NCI-H1048 (cell line): ENCODE data around the gene KLHL29.

Source experiments
- DNase-seq: peaks from one replicate; lab custom pipeline; 2025; lab: John Stamatoyannopoulos, UW

The KLHL29 gene

DNA sequence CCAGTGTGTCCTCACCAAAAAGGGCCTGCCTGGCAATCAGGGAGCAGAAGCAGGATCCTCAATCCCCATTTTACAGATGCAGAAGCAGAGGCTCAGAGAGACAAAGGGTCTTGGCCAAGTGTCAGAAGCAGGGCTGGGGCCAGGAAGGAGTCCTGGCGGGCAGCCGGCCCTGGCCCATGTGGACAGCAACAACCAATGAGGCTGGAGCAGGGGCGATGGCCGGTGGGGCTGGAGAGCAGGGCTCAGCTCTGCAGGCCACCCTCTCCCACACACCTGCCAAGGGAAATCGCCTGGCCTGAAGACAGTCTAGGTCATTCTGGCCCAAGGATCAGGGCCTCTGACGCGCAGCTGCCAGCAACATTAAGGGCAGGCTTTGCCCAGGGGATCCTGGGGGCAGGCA is 298.0 kb downstream of the KLHL29 start:
- DNase-seq: no peak

- DNase-seq: no peak
Observed at GRCh38 chr2:23684395-23685176, 299.6 kb downstream of the KLHL29 start.

GRCh38 chr2:23685181-23685580 is 300.2 kb downstream of the KLHL29 start:
- no peak for DNase-seq

- DNase-seq: no peak
Observed at GRCh38 chr2:23685706-23686105, 300.7 kb downstream of the KLHL29 start.

- DNase-seq: no peak
Observed at GRCh38 chr2:23686405-23687029, 301.5 kb downstream of the KLHL29 start.

DNA sequence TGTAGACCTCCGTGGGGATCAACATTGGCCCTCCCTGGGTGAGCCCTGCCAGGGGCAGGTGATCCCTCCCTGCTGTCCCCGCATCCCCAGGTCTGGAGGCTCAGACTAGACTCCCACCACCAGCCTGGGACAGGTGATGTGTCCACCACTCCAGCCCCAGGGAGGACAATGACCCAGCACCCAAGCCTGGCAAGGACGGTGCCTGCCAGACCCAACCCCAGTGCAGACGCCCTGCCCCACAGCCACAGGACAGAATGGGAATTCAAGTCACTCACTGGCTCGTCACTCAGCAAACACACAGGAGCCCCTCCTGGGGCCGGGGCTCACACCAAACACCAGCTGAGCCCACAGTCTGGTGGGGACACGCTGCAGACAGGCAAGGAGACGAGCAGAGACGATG is 302.2 kb downstream of the KLHL29 start:
- DNase-seq: no peak

GRCh38 chr2:23687713-23688112 is 302.7 kb downstream of the KLHL29 start:
- DNase-seq: no peak

DNA sequence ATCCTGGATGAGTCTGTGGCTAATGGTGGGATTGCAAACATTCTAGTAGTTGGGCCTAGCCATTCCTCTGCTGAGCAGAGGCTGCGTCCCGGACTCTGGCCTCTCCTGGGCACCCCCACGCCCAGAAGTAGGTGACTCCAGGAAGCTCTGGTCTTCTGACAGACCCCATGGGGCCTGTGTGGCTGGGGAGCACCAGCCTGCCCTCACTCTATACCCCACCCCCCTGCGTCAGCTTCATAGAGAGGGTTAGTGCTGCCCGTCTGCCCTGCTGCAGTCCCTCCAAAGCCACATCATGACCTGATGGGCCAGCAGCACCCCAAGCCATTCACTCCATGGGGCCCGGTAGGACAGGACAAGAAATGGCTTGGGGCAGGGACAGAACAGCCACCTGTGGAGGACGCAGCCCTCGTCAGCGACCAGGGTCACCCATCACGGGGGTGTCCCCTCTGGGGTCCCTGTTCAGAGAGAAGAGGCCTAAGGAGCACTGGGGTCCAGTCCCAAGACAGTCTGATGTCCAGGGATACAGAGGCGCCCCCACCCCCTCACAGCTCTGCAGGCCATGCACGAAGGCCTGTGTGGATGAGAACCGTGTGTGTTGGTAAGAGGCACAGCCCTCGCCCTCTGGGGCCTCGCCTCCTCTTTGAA is 303.6 kb downstream of the KLHL29 start:
- no peak for DNase-seq

DNA sequence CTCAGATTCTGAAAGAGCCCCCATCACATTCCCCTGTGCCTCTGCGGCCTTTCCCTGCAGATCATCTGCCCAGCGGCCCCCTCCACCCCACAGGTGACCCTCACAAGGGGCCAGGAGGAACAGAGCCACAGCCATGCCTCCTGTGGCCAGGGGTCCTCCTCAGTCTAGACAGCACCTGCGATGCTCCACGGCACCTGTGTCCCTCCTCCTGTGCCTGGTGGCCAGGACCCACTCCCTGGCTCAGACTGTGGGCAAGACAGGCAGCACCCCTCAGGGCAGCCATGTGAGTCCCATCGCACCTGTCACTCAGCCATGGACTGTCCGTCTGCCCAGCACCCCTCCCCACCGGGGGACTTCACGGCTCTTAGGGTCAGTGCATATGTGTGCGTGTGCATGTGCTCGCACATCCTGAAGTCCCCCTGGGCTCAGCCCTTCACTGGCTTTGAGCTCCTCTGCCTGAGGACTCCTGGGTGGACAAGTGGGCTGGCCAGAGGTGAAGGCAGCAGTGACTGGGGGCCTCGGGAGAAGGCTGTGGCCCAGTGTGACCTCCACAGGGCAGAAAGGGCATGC is 304.2 kb downstream of the KLHL29 start:
- DNase-seq: no peak

- DNase-seq: no peak
Observed at GRCh38 chr2:23689891-23690290, 304.9 kb downstream of the KLHL29 start.

GRCh38 chr2:23690421-23691105 is 305.6 kb downstream of the KLHL29 start:
- no peak for DNase-seq

- no peak for DNase-seq
Observed at GRCh38 chr2:23691106-23691470, 306.1 kb downstream of the KLHL29 start.

DNA sequence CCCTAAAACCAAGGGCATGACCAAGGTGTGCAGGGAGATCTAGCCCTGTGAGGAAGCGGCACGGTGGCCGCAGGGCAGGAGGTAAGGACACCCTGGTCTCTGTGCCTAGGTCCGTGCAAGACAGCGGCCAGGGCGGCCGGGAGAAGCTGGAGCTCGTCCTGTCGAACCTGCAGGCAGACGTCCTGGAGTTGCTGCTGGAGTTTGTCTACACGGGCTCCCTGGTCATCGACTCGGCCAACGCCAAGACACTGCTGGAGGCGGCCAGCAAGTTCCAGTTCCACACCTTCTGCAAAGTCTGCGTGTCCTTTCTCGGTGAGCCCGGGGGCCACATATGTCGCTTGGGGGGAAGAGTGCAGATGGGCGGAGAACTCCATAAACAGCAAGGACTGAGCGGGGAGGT is 306.6 kb downstream of the KLHL29 start:
- no peak for DNase-seq

GRCh38 chr2:23692263-23692662 is 307.3 kb downstream of the KLHL29 start:
- DNase-seq: no peak

DNA sequence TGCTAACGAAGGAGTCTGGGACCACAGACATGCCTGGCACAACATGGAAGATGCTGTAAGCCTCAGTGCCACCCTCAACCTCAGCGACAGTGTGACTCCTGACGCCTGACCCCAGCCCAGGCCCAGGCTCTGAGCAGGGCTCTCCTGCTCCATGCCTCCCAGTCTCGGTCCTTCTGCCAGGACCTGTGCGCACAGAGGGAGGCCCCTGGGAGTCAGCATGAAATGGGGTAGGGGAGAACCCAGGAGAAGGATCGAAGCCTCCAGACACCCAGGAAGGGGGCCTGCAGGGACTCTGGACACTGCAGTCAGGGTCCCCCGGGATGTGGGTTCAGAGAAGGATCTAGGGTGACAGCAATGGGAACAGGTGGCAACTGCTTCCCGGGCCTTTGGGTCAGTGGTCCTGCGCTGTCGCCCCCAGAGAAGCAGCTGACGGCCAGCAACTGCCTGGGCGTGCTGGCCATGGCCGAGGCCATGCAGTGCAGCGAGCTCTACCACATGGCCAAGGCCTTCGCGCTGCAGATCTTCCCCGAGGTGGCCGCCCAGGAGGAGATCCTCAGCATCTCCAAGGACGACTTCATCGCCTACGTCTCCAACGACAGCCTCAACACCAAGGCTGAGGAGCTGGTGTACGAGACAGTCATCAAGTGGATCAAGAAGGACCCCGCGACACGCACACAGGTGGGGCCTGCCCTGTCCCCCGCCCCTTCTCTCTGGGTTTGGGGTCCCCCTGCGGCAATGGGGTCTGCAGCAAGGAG is 308.0 kb downstream of the KLHL29 start:
- DNase-seq: no peak

- no peak for DNase-seq
Observed at GRCh38 chr2:23693606-23693951, 308.6 kb downstream of the KLHL29 start.

DNA sequence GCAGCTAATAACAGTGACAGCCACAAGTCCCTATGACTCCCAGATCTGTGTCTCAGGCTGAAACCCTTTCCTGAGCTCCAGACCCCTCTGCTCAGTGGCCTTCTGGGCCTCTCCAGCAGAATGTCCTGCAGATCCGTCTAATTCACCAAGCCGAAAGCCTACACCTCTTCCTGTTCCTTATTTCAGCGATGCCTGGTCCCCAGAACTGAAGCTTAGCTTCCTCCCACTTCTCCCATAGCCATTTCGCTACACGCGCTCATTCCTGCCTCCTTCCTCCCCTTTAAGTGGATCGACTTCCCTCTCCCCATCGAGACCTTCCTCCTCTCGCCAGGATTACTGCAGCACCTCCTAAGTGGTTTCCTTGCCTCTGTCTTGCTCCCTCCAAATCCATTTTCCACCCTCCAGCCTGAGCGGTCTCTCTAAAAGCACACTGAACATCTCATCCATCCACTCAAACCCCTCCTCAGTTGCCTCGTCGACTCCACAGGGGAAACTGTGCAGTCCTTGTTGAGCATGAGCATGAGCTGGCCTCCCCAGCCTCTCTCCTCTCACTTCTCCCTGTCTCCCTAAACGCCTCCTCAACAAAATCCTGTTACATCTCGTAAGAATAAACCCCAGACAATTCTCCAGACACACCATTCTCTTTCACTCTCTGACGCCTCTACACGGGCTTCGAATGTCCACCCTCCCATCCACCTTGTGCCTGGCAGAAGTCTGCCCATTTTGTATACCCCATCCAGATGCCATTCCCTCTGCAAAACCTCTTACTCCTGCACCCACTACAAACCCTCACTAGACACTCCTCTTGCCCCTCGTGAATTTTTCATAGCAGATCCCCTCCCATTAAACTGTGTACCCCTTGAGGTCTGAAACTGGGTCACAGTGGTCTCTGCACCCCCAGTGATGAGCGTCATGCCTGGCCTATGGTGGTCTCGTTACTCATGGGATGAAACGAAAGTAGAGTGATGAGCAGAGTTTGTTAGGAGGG is 309.4 kb downstream of the KLHL29 start:
- no peak for DNase-seq

DNA sequence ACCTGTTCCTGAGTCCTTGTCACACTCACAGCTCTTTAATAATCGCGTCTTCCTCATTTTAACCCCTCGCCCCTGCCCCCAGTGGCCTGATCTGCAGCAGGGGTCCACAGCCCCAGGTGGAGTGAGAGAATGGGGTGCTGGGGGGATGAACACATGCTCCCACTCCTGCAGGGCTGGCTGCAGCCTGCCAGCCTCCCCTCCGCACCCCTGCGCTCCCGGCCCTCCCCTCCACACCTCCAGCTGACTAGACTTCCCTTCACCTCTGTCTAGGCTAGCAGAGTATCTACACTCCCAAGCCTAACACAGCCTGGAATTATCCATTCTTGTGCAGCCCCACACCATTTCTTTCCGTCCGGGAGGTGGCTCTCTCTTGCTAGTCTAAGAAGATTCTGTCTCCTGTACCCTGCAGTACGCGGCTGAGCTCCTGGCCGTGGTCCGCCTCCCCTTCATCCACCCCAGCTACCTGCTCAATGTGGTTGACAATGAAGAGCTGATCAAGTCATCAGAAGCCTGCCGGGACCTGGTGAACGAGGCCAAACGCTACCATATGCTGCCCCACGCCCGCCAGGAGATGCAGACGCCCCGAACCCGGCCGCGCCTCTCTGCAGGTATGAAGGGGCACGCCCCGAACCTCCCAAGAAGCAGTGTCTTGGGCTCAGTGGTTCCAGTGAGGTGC is 310.4 kb downstream of the KLHL29 start:
- no peak for DNase-seq

- no peak for DNase-seq
Observed at GRCh38 chr2:23695890-23696751, 311.1 kb downstream of the KLHL29 start.
